Panc1 (cell line): Measurements from ENCODE around the gene NID1. TPM values are rescaled to one million over a fixed set of nuclear protein-coding genes. Genes with fewer than 3 reads are reported as not detected.

ENCODE experiments used
- ATAC-seq: fragments of 200-7000 bp; cut with Tn5 transposase; 2 replicates; pipeline ENCODE4 v1.9.1; 2020; ENCODE audit warnings: mild to moderate bottlenecking, moderate library complexity
- BruUV-seq: library from RNA; stranded (reverse); fragments of 400-500 nt; replicated peaks from 2 replicates; lab custom pipeline; 2021; lab: Mats Ljungman, UMichigan
- CTCF ChIA-PET: fragments of 300-600 bp; sonication (Branson Sonifier 250); formaldehyde crosslinking; loops from one replicate; lab custom pipeline; 2022; ENCODE audit warnings: antibody characterized with exemption; lab: Charles Lee
- POLR2A ChIA-PET: fragments of 300-600 bp; sonication (Branson Sonifier 250); formaldehyde crosslinking; loops from one replicate; lab custom pipeline; 2022; ENCODE audit warnings: antibody characterized with exemption; lab: Charles Lee
- DNase-seq: peaks from one replicate; pipeline ENCODE4 v3.0.0-alpha.2; 2010; ENCODE audit warnings: low read depth, low spot score
- H3K27ac ChIP-seq: 2 replicates; pipeline ENCODE4 v1.5.1; 2011; ENCODE audit warnings: mild to moderate bottlenecking, low read length, inconsistent platforms
- H3K27me3 ChIP-seq: fragments of 200-500 bp; sonication (Bioruptor generic); 2 replicates; pipeline ENCODE4 v1.6.0; 2014; ENCODE audit warnings: low read length, inconsistent platforms; ENCODE audit not compliant: control insufficient read depth, insufficient read depth
- H3K36me3 ChIP-seq: fragments of 200-500 bp; sonication (Bioruptor generic); 2 replicates; pipeline ENCODE4 v1.5.1; 2014; ENCODE audit warnings: inconsistent platforms, mild to moderate bottlenecking, low read length, moderate library complexity; ENCODE audit not compliant: control insufficient read depth, insufficient read depth
- H3K4me1 ChIP-seq: 2 replicates; pipeline ENCODE4 v1.5.1; 2011; ENCODE audit warnings: inconsistent platforms, mild to moderate bottlenecking, low read length, moderate library complexity; ENCODE audit not compliant: control insufficient read depth, insufficient read depth
- H3K4me3 ChIP-seq, 2 experiments: 2 replicates each; pipeline ENCODE4 v1.5.1; 2011 to 2012; ENCODE audit warnings: low read depth in 2 of 2, low read length in 2 of 2, mild to moderate bottlenecking in 2 of 2, inconsistent platforms in 1 of 2, moderate library complexity in 1 of 2
- H3K9me3 ChIP-seq: fragments of 200-500 bp; sonication (Bioruptor generic); 2 replicates; pipeline ENCODE4 v1.5.1; 2014; ENCODE audit warnings: low read depth, mild to moderate bottlenecking, inconsistent platforms, low read length, moderate library complexity; ENCODE audit not compliant: control insufficient read depth, insufficient read depth
- CTCF ChIP-seq: fragments of 450-650 bp; IDR thresholded peaks from 2 replicates; pipeline ENCODE4 v1.5.1; 2017; ENCODE audit warnings: mild to moderate bottlenecking
- POLR2AphosphoS5 ChIP-seq: IDR thresholded peaks from 2 replicates; pipeline ENCODE4 v1.6.1; 2012; ENCODE audit warnings: mild to moderate bottlenecking, low read depth, low read length, moderate library complexity
- SIN3A ChIP-seq: IDR thresholded peaks from 2 replicates; pipeline ENCODE4 v1.6.1; 2012; ENCODE audit warnings: low read depth, mild to moderate bottlenecking, low read length, moderate library complexity, borderline replicate concordance; ENCODE audit not compliant: insufficient read depth
- TCF7L2 ChIP-seq: IDR thresholded peaks from 2 replicates; pipeline ENCODE4 v1.6.1; 2011; ENCODE audit warnings: mild to moderate bottlenecking, low read depth, low read length, inconsistent platforms
- in situ Hi-C: cut with HindIII; loops from 2 replicates; pipeline ENCODE4 v1.10.0; 2016; ENCODE audit warnings: low sequenced_read_pairs, low pct_unique_long_range_greater_than_20kb
- intact Hi-C: fragments of 100-400 bp; cut with micrococcal nuclease; formaldehyde crosslinking; loops from one replicate; pipeline ENCODE4 v1.10.0; 2022; ENCODE audit not compliant: unreplicated experiment
- total RNA-seq: library from RNA; stranded (reverse); gene quantifications from one replicate; pipeline ENCODE4 v1.2.1, GENCODE V29; 2021; ENCODE audit not compliant: unreplicated experiment
- TF ChIP-seq, protein P1 (sequence below), 2 experiments: IDR thresholded peaks; 2 replicates each; pipeline ENCODE4 v1.6.1; 2011 to 2012; ENCODE audit warnings: low read depth in 2 of 2, control low read depth in 1 of 2, low read length in 1 of 2, mild to moderate bottlenecking in 1 of 2, moderate library complexity in 1 of 2; ENCODE audit not compliant: insufficient read depth in 1 of 2

The NID1 gene
- total RNA-seq, 1 experiment from 2014 or later = 89.3 TPM

DNA sequence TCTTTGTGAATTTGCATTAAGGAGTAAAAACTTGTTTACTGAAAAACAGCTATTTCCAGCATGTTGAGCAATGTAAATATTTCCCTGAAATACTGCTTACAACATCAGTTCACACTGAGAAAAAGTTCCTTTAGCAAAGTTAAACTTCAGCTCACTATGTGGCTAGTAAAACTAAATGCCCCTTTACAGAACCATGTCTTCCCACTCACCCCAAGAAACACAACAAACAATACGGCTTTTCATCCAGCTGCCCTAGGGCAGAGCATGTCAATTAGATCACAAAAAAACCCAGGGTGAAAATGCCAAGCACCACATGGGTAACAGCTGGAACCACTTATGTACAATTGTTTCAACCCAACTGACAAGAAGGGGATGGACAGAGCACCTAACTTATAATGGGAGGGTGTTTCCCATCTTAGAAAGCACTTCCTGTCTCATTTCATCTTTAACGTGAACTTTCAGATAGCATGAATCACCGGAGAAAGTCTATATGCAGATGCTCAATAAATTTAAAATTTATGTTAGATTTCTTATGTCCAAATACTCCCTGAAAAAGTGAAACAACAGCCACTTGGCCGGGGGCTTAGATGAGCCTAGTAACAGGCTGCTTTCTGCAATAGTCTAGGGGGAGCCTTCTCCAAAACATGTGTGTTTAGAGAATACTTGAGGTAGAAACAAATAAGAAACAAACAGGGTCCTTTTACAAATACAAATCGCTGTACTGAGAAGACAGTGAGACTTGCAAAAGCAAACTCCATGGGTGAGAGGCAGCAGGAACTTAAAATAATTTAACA lies 6.6 kb downstream of the NID1 start:
- CTCF ChIA-PET = no interaction called here
- TF ChIP-seq SIN3A = no peak
- no peak for TF ChIP-seq TCF7L2
- no peak for TF ChIP-seq POLR2AphosphoS5
- TF ChIP-seq CTCF = no peak
- TF ChIP-seq, protein P1, sequence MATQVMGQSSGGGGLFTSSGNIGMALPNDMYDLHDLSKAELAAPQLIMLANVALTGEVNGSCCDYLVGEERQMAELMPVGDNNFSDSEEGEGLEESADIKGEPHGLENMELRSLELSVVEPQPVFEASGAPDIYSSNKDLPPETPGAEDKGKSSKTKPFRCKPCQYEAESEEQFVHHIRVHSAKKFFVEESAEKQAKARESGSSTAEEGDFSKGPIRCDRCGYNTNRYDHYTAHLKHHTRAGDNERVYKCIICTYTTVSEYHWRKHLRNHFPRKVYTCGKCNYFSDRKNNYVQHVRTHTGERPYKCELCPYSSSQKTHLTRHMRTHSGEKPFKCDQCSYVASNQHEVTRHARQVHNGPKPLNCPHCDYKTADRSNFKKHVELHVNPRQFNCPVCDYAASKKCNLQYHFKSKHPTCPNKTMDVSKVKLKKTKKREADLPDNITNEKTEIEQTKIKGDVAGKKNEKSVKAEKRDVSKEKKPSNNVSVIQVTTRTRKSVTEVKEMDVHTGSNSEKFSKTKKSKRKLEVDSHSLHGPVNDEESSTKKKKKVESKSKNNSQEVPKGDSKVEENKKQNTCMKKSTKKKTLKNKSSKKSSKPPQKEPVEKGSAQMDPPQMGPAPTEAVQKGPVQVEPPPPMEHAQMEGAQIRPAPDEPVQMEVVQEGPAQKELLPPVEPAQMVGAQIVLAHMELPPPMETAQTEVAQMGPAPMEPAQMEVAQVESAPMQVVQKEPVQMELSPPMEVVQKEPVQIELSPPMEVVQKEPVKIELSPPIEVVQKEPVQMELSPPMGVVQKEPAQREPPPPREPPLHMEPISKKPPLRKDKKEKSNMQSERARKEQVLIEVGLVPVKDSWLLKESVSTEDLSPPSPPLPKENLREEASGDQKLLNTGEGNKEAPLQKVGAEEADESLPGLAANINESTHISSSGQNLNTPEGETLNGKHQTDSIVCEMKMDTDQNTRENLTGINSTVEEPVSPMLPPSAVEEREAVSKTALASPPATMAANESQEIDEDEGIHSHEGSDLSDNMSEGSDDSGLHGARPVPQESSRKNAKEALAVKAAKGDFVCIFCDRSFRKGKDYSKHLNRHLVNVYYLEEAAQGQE (IDR thresholded peaks at IDR 0.05; ENCODE audit: insufficient read depth in 1 of 2, low read depth in 2 of 2, low read length in 1 of 2) = no peak

DNA sequence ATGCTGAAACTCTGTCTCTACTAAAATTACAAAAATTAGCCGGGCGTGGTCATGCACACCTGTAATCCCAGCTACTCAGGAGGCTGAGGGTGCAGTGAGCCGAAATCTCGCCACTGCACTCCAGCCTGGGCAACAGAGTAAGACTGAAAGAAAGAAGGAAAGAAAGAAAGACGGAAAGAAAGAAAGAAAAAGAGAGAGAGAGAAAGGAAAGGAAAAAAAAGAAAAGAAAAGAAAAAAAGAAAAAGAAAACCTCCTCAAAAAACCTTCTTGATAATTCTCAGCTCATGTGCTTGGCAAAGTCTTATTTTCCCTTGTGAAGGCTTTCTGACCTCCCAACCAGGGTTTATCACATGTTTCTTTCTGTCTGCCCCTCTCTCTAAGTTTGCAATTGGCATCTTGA lies 7.3 kb downstream of the NID1 start:
- in situ Hi-C loops = no loop called here

More for the DNA sequence above, 6.6 kb downstream of the NID1 start:
- H3K27ac ChIP-seq = peak overlapping the region; percentile 42; the same call in 1 of the 2 replicates
- intact Hi-C loops (no loop called here), in situ Hi-C loops (no loop called here)
- no peak for DNase-seq
- H3K4me3 ChIP-seq = no peak overlapping the region
- no peaks in the 10 kb centered on the region for H3K9me3 ChIP-seq
- peak; percentile 60 for ATAC-seq
- no TSS peak for BruUV-seq
- peaks cover 14% of the 10 kb centered on the region for H3K4me1 ChIP-seq
- no peaks in the 10 kb centered on the region for H3K36me3 ChIP-seq
- POLR2A ChIA-PET = no interaction called here
- H3K27me3 ChIP-seq = no peaks in the 10 kb centered on the region

More for the DNA sequence above, 7.3 kb downstream of the NID1 start:
- Histone ChIP-seq H3K27ac (peak overlapping the region; percentile 42; the same call in 1 of the 2 replicates), H3K27me3 (no peaks in the 10 kb centered on the region), H3K9me3 (no peaks in the 10 kb centered on the region), H3K36me3 (no peaks in the 10 kb centered on the region), H3K4me3 (no peak overlapping the region), H3K4me1 (peaks cover 14% of the 10 kb centered on the region)
- DNase-seq = no peak
- no peak for ATAC-seq
- POLR2A ChIA-PET = no interaction called here
- no TSS peak for BruUV-seq
- intact Hi-C loops = no loop called here
- CTCF ChIA-PET = no interaction called here
- TF ChIP-seq SIN3A (no peak), CTCF (no peak), POLR2AphosphoS5 (no peak), TCF7L2 (no peak)
- TF ChIP-seq, protein P1 (IDR thresholded peaks at IDR 0.05; ENCODE audit: insufficient read depth in 1 of 2, low read depth in 2 of 2, low read length in 1 of 2) = no peak
